Neutrophil (primary cell): Measurements from ENCODE around the gene IL1RN.

Experiments
- H3K27ac ChIP-seq: fragments of 200-600 bp; sonication (generic); 2 replicates; pipeline ENCODE4 v1.5.1; 2016; ENCODE audit warnings: mild to moderate bottlenecking, moderate library complexity
- H3K27me3 ChIP-seq: fragments of 200-600 bp; sonication (generic); 2 replicates; pipeline ENCODE4 v1.6.0; 2016; ENCODE audit warnings: mild to moderate bottlenecking
- H3K36me3 ChIP-seq: fragments of 200-600 bp; sonication (generic); 2 replicates; pipeline ENCODE4 v1.5.1; 2017
- H3K4me1 ChIP-seq, 2 experiments: fragments of 200-600 bp in 1 of 2; sonication (generic) in 1 of 2; 1 replicate in 1 of 2; 2 replicates in 1 of 2; pipeline versions ENCODE4 v1.5.1 to v1.6.1; 2013 to 2016; ENCODE audit warnings: low read depth in 1 of 2, low read length in 1 of 2, mild to moderate bottlenecking in 1 of 2, moderate library complexity in 1 of 2; ENCODE audit not compliant: control insufficient read depth in 1 of 2, insufficient read depth in 1 of 2
- H3K4me3 ChIP-seq, 2 experiments: fragments of 200-600 bp in 1 of 2; sonication (generic) in 1 of 2; 1 replicate in 1 of 2; 2 replicates in 1 of 2; pipeline ENCODE4 v1.5.1; 2013 to 2016; ENCODE audit warnings: low read depth in 1 of 2, low read length in 1 of 2, mild to moderate bottlenecking in 1 of 2, moderate library complexity in 1 of 2
- H3K9me3 ChIP-seq: fragments of 200-600 bp; sonication (generic); 2 replicates; pipeline ENCODE4 v1.5.1; 2016
- CTCF ChIP-seq: fragments of 200-600 bp; sonication (generic); IDR thresholded peaks from 2 replicates; pipeline ENCODE4 v1.5.1; 2016; ENCODE audit warnings: antibody characterized with exemption

IL1RN gene

DNA sequence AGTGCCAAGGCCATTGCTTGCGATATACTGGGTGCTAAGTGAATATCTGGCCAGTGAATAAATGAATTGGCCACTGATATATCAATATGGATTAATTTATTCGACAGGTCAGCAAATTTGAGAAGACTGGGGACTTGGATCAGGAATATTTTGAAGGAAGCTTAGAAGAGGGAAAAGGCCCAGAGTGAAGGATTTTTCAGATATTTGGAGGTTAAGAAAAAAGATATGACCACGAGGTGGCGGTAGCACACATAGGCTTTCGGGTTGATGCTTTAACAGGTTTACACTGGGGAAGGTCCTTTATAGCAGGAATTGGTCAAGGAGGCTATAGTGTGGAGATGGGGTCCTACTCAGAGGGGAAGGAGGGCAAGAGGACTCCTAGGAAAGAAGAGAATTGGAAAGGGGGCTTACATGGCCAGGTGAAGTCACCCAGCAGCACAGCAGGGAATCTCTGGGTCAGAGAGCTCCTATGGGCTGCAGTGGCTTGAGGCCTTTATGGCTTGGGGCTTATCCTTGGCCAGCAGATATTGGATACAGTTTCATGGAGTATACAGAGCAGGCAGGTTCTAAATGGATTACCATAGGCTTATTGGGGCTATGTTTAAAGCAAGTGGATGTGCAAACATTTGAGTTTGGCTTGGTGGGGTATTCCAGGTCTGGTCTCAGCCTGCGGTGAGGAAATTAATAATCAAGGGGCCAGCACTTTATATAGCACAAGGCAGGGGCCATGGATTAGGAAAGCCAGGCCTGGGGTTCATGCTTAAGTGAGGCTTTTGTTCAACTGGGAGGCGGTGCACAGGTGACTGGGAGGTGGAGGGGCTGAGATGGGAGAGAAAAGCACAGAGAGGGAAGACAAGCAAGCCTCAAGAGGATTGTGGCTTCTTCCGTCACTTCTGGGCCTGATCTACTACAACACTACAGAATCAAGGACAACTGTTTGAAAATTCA lies 9.7 kb downstream of the IL1RN start:
- H3K4me3 ChIP-seq, result no peak overlapping the region

GRCh38 chr2:113137827-113138226 lies 10.4 kb downstream of the IL1RN start:
- Histone ChIP-seq H3K9me3 (no peaks in the 10 kb centered on the region), H3K4me1 (peaks cover 14 to 22% of the 10 kb centered on the region in 2 experiments), H3K27me3 (no peaks in the 10 kb centered on the region), H3K36me3 (peaks cover 25% of the 10 kb centered on the region), H3K27ac (no peak overlapping the region), H3K4me3 (no peak overlapping the region)
- TF ChIP-seq CTCF, result no peak

More for the DNA sequence above, 9.7 kb downstream of the IL1RN start:
- peaks cover 18 to 22% of the 10 kb centered on the region in 2 experiments for H3K4me1 ChIP-seq
- no peaks in the 10 kb centered on the region for H3K27me3 ChIP-seq
- no peak overlapping the region for H3K27ac ChIP-seq
- peak; percentile 57 for TF ChIP-seq CTCF
- H3K9me3 ChIP-seq, result no peaks in the 10 kb centered on the region
- H3K36me3 ChIP-seq, result peaks cover 32% of the 10 kb centered on the region

DNA sequence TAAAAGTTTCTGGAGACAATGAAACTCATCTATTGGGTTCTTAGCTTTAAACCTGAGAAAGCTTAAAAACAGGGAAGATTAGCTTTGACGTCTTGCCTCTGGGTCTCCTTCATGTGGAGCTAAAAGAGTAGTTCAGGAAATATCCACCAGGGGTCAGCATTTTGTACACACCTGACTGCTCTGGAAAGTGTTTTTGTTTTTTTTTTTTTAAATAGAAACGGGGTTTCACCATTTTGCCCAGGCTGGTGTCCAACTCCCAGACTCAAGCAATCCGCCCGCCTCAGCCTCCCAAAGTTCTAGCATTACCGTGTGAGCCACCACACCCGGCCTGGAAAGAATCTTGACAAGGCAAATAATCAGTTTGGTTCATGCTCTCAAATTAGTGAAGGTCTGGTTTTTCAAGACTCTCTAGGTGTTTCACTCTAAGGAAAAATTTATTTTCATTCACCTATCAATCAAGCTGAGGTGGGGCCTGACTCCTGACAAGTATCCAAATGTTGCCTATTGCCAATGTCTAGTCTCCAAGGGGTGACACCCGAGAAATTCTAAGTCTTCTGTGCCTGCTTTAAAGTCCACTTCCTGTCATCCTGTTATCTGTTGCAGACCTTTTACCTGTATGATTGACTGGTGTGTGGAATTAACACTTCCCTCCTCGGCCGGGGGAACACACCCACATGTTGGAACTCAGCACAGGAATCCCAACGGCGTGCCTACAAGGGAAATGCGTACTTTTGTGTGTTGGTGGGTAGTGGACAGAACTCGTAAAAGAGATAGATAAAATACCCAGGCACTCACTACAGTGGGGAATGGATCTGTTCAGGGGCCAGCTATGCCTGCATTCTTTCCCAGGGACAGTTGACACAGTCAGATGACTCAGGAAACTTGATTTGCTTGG lies 11.3 kb downstream of the IL1RN start:
- peaks cover 11 to 20% of the 10 kb centered on the region in 2 experiments for H3K4me1 ChIP-seq
- peaks cover 16% of the 10 kb centered on the region for H3K36me3 ChIP-seq
- H3K27ac ChIP-seq, result no peak overlapping the region
- no peak overlapping the region for H3K4me3 ChIP-seq
- H3K27me3 ChIP-seq, result no peaks in the 10 kb centered on the region
- no peaks in the 10 kb centered on the region for H3K9me3 ChIP-seq
- peak; percentile 83 for TF ChIP-seq CTCF

GRCh38 chr2:113141451-113141850 lies 14.1 kb downstream of the IL1RN start:
- Histone ChIP-seq H3K4me1 (peaks cover 11 to 16% of the 10 kb centered on the region in 2 experiments), H3K9me3 (no peaks in the 10 kb centered on the region), H3K27me3 (no peaks in the 10 kb centered on the region), H3K27ac (no peak overlapping the region), H3K36me3 (no peaks in the 10 kb centered on the region), H3K4me3 (no peak overlapping the region)
- no peak for TF ChIP-seq CTCF

GRCh38 chr2:113142290-113142689 lies 14.9 kb downstream of the IL1RN start:
- no peak overlapping the region for H3K27ac ChIP-seq
- no peak overlapping the region for H3K4me3 ChIP-seq
- TF ChIP-seq CTCF, result no peak
- no peaks in the 10 kb centered on the region for H3K9me3 ChIP-seq
- peaks cover 8 to 9% of the 10 kb centered on the region in 2 experiments for H3K4me1 ChIP-seq
- H3K27me3 ChIP-seq, result no peaks in the 10 kb centered on the region
- no peaks in the 10 kb centered on the region for H3K36me3 ChIP-seq
